HL-60/S4 treated with phorbol 12-myristate 13-acetate at 8.2 ng/mL for 4 days and 3 days (cell line): ENCODE results near the gene LRFN3.
"Not testable (repeated sequence)": the region's sequence is repeated elsewhere in the genome, so short reads cannot be mapped to it uniquely, and the experiment has no call there.

Source experiments
- in situ Hi-C: fragments of 300-500 bp; cut with MboI; formaldehyde crosslinking; loops from 2 replicates; pipeline ENCODE4 v1.15.0; 2022; ENCODE audit warnings: low sequenced_read_pairs

LRFN3 gene

DNA sequence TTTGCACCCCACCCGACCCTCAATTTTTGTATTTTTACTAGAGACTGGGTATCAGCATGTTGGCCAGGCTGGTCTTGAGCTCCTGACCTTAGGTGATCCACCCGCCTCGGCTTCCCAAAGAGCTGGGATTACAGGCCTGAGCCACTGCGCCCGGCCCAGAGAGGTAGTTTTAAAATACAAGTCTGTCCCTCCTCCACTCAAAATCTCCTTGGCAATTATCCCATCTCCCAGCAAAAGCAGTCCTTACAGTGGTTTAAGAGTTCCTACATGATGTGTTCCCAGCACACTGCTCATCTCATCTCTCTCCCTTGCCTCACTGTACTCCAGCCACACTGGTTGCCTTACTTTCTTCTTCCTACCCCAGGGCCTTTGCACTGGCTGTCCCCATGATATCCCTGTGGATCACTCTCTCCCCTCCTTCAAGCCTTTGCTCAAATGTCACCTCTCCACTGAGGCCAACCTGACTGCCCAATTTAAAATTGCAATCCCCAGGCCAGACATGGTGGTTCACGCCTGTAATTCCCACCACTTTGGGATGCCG lies 24.3 kb downstream of the LRFN3 start:
- in situ Hi-C loops, result no loop called here

DNA sequence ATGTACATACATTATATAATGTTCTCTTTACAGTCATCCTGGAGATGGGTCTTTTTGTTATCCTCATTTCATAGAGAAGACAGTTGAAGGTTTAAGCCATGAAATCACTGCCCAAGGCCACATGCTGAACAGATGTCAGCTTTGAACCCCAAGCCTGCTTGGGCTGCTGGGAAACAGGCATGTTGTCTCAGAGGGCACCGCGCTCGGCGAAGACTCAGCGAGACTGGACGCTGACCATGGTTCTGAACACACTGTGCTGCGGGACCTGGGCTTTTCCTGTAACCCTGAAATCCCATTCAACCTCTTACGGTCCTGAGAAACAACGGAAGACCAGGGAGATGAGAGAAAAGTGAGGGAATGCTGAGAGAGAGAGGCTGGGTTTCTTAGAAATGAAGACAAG lies 27.3 kb downstream of the LRFN3 start:
- in situ Hi-C loops, result no loop called here

DNA sequence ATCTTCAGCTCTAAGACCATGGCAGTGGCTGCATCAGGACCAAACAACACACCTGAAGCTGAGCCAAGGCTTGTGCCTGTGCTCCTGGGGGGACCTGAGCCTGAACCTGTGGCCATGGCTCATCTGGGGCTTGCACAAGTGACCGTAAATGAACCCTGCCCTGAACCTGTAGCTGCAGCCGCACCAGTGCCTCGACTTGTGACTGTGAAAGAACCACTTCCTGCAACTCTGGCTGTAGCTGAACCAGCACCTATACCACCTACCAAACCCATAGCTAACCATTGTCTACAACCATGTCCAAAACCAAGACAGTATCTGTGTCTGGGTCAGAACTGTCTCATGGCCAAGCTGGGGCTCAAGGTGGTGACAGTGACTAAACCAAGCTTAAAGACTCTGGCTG lies 30.6 kb downstream of the LRFN3 start:
- in situ Hi-C loops, result no loop called here

DNA sequence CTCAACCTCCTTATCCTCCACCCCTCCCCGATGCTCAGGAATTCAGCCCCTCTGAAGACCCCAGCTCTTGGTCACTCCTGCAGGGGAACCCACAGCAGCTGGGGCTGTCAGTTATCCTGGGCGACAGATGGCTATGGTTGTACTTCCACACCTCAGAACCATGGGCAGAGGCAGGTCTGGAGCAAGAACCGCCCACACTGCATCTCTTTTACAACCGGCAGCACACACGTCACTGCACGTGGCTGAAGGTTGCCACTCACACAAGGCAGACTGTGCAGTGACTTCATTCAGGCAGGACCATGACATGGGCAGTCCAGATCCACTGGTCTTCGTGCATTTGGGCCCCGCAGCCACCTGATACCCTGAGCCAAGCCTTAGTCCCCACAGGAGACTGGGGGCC lies 37.3 kb downstream of the LRFN3 start:
- in situ Hi-C loops, result no loop called here

DNA sequence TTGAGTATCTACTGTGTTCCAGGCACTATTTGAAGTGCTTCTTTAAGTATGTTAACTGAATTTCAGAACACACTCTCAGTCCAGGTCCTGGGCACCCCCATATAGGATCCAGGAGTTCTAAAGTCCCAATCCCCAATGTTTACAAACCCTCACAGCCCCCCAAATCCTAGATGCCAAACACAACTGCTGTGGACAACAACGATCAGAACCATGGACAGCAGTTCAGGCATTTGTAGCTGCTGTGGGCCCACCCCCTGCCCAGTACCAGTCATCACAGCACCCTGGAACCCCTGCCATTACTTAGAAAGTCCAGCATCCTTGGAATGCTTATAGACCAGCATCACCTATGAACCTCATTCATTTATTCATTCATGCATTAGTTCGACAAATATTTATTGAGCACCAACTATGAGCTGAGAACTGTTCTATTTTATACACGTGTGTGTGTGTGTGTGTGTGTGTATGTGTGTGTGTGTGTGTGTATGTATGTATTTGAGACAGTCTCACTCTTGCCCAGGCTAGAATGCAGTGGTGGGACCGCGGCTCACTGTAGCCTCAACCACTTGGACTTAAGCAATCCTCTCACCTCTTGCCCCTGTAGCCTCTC lies 39.5 kb downstream of the LRFN3 start:
- in situ Hi-C loops, result no loop called here

DNA sequence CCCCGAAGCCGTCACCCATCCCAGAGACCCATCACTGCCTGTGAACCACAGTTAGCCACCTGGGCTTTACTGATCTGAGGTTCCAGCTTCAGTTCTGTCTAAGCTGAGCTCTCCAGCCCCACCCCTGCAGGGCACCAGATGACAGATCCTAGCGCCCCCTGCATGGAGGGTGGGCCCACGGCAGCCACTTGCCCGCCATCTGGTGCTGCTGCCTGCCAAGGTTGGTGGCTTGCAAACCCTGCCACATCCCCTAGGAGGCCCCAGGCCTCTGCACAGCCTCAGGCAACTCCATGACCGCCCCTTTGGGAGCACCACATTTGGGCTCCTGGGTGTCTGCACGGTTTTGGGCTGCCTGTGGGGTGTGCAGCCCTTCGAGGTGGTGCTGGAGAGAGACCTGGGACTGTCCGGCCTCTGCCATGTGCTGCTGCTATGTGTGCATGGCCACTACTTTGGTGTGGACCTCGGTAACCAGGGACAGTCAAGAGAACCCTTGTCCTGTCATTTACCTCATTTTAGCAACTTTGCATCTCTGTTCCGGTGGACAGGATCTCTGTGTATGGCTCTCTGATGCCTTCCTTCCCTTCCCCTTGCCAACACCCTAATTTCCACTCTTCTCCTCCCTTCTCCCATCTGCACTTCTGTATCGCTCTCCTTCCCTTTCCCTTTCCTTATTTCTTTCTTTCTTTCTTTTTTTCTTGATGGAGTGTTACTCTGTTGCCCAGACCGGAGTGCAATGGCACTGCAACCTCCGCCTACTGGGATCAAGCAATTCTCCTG lies 41.5 kb downstream of the LRFN3 start:
- in situ Hi-C loops, result no loop called here

DNA sequence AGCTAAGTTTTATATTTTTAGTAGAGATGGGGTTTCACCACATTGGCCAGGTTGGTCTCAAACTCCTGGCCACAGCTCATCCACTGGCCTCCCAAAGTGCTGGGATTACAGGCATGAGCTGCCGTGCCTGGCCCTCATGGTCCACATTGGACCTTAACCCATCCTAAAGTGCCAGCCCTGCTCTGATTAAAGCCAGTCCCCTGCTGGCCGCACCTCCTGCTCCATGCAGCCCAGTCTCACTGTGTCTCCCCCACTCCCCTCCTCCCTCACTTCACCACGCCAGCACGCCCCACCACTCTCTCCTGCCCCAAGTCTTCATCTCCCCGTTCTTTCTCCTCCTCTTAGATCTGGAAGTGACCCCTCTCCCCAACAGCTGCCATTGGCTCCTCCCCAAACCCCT lies 42.1 kb downstream of the LRFN3 start:
- in situ Hi-C loops, result no loop called here

DNA sequence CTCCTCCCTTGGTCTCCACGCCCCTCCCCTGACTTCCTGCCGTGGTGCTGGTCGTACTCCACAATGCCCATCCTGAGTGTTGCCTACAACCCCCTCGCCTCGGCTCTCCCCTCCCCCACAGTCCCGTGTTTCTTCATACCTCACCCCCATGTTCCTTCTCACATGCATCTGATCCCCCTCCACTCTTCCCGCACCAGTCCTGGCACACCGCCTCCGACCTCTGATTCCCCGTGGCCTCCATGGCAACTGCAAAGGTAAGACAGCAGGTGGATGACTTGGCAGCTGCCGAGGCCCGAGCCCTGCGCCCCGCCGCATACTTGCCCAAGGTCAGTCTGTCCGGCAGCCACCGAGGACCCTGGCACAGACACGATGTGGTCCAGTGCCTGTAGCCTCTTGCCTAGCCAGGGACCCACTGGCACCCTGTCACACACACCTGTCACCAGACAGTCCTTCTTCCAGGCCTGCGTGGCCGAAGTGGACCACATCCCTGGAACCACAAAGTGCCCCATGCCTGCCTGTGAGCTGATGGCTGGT lies 42.7 kb downstream of the LRFN3 start:
- in situ Hi-C loops, result no loop called here

DNA sequence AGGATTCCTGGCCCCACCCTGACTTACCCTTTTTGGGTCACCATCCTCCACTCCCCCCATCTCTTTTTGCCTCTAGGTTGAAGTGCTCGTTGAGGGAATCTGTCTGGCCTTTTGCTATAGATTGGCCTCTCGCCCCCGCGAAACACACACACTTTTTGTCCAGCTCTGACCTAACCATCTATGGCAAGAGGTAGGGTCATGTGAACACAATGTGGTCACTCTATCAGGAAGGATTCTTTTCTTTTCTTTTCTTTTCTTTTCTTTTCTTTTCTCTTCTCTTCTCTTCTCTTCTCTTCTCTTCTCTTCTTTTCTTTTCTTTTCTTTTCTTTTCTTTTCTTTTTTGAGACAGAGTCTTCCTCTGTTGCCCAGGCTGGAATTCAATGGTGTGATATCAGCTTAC lies 44.8 kb downstream of the LRFN3 start:
- in situ Hi-C loops, result not testable (repeated sequence)

DNA sequence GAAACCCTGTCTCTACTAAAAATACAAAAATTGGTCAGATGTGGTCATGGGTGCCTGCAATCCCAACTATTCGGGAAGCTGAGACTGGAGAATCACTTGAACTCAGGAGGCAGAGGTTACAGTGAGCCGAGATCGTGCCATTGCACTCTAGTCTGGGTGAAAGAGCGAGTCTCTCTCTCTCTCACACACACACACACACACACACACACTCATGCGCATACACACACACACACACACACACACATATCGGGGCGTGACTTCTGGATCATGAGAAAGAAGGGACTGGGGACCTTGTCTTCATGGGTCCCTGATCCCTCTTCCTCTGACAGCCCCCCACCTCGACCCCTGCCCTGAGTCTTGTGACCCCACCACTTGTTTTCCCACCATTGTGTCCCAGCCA lies 47.0 kb downstream of the LRFN3 start:
- in situ Hi-C loops, result no loop called here

DNA sequence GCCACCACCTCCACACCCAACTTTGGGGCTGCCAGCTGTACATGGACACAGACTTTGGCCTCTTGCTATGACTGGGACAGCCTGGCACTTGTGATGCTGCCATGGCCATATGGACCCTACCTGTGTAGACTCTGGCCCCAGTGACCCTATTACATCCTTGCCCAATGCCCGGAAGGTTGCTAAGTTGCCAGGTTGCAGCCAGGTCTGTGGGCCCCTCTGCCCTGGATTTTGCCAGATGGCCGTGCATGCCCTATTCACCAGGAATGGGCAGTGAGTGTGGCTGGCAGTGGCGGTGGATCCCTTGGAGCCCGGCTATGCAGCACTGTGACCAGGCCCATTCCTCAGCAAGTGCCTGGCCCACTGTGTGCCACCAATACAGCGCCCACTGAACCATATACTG lies 49.9 kb downstream of the LRFN3 start:
- in situ Hi-C loops, result no loop called here

DNA sequence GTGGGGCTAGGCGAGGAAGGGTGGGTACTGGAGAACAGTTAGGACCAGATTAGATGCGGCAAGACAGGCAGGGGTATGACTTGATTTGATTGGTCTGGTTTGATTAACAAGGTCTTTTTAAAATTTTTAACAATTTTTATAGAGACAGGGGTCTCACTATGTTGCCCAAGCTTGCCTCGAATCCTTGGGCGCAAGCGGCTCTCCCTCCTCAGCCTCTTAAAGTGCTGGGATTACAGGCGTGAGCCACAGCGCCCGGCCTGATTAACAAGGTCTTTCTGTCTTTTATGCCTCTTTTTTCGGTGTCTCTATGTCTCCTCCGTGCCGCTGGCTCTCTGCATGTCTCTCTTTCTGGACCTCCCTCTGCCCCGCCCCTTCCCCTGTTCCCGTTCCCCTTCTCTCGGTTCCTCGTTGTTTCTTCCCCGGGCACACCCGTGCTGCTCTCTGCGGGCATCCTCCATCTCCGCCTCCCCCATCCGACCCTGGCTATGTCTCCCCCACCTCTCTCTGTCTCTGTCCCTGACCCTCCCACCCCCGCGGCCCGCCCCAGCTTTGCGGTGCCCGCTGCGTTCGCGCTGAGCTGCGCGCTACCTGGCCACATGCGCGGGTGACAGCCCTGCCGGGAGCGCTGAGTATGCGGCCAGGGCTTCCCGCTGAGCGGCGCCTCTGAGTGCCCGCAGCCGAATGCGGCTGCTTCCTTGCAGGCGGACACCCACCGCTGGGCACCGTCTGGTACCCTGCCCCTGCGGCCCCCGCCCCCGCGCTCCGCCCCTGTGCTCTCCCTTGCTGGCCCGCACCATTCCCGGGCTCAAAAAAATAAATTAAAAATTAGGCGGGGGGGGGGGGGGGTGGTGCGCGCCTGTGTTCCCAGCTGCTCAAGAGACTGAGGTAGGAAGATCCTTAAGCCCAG lies 50.7 kb downstream of the LRFN3 start:
- in situ Hi-C loops, result no loop called here

DNA sequence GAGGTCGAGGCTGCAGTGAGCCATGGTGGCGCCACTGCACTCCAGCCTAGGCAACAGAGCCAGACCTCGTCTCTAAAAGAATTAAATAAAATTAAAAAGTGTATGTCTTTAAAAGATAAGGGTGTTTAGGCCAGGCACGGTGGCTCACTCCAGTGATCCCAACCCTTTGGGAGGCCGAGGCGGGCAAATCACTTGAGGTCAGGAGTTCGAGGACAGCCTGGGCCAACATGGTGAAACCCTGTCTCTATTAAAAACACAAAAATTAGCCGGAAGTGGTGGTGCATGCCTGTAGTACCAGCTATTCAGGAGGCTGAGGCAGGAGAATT lies 51.4 kb downstream of the LRFN3 start:
- in situ Hi-C loops, result no loop called here

DNA sequence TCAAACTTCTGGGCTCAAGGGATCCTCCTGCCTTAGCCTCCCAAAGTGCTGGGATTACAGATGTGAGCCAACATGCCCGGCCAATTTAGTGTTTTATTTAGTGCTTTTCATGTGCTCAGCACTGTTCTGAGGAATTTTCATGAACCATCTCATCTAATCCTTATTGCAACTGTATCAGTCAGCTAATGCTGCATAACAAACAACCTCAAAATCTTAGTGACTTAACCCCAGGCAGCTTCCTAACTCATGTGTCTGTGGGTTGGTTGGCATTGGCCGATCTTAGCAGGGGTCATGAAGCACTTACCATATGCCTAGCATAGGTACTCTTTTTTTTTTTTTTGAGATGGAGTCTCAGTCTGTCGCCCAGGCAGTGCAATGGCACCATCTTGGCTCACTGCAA lies 52.6 kb downstream of the LRFN3 start:
- in situ Hi-C loops, result no loop called here

DNA sequence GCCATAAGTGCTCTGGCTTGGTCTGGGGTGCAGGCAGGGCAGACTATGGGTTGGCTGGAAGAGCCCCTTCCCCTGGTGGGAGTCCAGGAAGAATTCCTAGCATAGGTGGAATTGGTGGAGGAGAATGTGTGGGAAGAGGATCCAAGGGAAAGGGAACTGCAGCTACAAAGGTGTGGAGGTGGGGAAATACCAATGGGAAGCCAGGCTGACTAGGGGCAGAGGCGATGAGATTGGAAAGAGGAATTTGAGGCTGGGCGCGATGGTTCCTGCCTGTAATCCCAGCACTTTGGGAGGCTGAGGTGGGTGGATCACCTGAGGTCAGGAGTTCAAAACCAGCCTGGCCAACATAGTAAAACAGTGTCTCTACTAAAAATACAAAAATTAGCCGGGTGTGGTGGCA lies 54.0 kb downstream of the LRFN3 start:
- in situ Hi-C loops, result no loop called here

DNA sequence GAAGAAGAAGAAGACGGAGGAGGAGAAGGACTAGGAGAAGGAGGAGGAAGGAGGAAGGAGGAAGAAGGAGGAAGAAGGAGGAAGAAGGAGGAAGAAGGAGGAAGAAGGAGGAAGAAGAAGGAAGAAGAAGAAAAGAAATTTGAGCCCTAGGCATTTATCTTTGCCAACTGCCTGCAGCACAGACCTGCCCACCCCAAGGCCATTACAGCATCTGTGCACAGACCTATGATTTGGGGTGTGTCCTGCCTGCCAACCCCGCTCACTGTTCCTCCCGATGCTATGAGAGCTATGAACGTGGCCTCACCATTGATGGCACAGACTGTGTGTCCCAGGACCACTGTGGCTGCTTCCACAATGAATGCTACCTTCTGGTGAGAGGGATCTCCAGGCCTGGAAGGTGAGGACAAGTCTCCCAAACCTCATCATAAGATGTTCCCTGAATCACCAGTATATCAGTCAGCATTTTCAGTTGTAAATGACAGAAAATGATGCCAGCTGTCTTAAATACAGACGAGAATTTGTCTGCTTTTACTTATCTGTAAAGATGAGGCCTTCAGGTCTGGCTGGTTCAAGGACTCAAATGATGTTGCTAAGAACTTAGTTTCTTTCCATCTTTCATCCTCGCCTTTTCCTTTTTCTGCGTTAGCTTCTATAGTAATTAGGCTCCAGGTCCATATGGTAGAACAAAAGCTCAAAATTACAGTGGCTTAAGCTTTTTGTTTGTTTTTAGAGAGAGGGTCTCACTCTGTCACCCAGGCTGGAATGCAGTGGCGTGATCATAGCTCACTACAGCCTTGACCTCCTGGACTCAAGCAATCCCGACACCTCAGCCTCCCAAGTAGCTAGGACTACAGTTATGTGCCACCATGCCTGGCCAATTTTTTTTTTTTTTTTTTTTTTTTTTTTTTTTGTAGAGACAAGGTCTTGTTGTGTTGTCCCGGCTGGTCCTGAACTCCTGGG lies 54.9 kb downstream of the LRFN3 start:
- in situ Hi-C loops, result no loop called here

DNA sequence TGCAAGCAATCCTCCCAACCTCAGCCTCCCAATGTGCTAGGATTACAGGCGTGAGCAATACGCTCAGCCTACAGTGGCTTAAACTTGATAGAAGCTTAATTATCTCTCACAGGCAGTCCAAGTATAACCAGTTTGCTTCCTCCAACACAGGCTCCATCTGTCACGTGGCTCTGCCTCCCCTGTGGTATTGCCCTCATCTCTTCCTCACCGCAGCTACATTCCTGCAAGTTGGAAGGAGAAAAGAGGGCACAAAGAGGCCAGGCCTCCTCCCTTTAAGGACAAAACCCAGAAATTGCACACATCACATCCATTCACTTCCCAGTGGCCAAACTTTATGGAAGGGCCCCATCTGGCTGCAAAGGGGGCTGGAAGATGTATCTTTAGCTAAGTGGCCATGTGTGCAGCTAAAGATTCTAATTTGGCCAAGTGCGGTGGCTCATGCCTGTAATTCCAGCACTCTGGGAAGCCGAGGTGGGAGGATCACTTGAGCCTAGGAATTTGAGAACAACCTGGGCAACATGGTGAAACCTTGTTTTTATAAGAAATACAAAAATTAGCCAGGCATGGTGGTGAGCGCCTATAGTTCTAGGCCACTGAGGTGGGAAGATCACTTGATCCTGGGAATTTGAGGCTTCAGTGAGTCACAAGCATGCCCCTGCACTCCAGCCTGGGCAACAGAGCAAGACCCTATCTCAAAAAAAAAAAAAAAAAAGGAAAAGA lies 55.7 kb downstream of the LRFN3 start:
- in situ Hi-C loops, result no loop called here

DNA sequence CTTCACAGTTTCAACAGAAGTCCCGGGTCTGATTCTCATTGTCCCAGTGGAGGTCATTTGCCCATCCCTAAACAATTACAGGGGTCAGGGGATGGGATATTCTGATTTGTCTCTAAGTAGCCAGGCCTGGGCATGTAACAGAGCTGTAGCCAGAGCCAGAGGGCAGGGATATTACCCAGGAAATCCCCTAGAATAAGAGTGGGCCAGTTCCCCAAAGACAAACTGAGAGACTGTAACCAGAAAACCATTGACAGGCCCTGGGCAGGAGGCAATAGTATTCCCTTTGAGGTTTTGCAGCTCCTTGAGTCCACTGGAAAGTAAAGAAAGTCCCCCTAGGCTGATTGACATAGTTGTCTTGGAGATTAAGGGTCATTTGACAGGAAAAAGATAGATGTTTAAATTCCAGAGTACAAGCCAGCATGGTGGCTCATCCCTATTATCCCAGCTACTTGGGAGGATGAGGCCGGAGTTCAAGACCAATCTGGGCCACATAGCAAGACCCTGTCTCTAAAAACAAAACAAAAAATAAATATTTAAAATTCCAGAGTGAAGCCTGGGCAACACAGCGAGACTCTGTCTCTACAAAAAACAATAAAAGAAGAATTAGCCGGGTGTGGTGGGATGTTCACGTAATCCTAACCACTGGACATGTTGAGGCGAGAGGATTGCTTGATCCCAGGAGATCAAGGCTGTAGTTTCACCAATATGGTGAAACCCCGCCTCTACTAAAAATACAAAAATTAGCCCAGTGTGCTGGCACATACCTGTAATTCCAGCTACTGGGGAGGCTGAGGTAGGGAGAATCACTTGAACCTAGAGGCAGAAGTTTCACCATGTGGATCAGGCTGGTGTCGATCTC lies 57.0 kb downstream of the LRFN3 start:
- in situ Hi-C loops, result no loop called here
